GM19468 (cell line): Measurements from ENCODE around the gene KDM6B.

Source experiments
- ATAC-seq: cut with Tn5 transposase; IDR thresholded peaks from one replicate; pipeline ENCODE4 v1.9.1; 2021; ENCODE audit warnings: mild to moderate bottlenecking, moderate library complexity, moderate number of reproducible peaks; ENCODE audit not compliant: unreplicated experiment; ENCODE audit errors: extremely low read depth

Gene KDM6B

DNA sequence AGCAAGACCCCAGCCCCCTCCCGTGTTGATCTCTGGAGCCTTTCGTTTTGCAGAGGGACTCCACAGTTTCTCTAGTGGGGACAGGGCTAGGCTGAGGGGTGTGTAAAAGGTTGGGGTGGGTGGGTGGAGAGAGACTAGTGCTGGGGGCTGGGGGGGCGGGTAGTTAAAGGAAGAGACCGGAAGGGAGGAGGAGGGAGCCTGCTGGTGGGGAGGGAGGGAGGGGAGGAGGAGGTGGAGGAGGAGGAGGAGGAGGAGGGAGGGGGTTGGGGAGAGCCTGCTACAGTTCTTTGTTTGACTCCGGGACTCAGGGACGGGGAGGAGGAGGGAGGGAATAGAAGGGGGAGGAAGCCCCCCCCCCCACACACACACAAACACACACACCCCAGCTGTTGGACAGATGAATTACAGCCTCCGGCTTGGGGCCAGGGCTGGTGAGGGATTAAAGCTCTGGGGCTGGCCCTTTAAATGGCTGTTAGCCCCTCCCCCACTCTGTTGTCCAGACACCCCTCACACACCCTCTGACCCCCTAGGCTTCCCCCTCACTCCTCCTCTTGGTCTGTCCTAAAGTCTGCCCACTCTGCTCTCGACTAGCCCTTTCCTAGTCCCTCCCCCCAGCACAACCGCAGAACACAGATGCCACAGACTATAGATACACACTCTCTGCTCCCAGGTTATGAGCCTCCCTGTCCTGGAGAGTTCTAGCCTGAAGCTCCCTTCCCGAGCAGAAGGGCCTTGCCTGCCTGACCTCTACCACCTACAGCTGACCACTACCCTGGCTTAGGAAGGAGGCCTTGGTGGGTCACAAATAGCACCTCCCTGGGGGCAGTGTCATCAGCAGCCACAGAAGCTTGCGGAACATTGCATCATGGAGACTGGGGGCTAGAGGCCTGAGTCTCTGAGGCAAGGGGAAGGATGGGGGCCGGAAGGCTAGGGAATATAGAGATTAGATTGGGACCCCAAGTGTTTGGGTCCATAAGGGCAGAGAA lies 4.4 kb downstream of the KDM6B start:
- ATAC-seq = no peak

DNA sequence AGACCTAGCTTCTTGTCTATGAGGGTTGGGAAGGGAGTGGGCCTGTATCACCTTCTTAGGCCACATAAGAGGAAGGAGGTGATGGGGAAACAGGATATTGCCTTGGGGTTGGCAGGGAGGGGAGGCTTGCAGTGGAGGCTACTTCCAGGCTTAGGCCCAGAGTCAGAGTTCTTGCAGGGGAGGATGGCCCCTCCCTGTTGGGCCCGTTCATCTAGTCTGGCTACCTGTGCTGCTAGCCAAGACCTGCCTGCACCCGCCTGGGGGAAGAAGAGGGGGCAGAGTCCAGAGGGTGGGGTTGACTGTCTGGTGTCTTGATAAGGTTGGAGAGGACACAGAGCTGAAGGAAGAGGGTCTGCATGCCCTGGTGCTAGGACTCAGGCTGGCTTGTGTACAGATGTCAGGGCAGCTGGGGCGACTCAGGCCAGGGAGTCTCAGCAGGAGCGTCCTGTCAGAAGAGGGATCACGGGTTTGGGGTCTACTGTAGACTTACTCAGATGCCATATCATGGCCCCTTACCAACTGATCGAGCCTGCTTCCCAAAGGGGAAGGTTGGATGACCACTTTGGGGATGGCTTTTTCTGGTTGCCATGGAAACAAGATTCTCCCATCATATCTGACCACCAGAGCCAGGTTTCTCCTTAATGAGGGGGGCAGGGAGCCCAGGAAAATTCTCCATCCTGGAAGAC lies 5.3 kb downstream of the KDM6B start:
- no peak for ATAC-seq

DNA sequence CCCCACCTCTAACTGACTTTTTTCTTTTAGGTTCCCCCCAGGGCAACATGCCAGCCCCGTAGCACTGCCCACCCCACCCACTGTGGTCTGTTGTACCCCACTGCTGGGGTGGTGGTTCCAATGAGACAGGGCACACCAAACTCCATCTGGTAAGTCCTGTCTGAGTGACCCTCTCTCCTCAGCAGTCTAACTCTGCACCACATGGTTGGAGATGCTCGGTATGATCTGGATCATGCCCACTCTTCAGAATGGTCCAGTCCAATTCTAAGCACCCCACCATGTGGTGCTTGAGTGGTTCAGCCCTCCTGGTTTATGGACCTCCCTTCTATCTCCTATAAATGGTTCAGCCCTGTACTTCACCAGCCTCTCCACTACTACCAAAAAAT lies 5.9 kb downstream of the KDM6B start:
- ATAC-seq = no peak

DNA sequence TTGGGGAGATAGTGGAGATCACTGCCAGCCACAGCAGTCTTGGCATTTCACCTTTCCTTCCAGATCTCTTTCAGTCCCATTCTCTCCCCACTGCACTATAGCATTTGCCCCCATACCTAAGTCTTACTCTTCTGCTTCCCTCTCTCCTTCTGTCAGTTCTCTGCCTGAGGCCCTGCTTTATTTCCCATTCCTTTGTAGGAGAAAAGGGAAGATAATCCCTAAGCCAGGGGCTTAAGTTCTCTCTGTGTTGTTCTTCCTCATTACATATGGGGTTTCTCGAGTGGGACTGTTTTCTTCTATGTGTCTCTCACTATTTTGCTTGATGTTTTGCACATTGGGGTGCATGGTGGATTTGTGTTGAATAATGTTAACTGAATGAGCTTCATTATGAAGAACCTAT lies 6.4 kb downstream of the KDM6B start:
- no peak for ATAC-seq

DNA sequence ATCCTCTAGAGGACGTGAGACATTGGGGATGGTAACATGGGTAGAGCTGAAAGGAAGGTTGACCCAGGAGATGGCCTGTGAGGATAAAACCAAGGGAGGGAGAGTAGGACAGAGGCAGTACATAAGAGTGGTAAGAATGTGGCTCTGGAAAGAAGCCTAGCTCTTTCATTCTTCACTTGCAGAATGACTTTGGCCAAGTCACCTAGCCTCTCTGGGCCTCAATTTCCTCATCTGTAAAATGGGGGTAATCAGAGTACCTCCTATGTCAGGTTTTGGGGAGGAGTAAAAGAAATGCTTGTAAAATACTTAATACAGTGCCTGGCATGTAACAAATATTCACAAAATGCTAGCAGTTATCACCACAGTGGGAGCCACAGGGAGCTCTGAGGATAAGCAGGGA lies 6.9 kb downstream of the KDM6B start:
- no peak for ATAC-seq

DNA sequence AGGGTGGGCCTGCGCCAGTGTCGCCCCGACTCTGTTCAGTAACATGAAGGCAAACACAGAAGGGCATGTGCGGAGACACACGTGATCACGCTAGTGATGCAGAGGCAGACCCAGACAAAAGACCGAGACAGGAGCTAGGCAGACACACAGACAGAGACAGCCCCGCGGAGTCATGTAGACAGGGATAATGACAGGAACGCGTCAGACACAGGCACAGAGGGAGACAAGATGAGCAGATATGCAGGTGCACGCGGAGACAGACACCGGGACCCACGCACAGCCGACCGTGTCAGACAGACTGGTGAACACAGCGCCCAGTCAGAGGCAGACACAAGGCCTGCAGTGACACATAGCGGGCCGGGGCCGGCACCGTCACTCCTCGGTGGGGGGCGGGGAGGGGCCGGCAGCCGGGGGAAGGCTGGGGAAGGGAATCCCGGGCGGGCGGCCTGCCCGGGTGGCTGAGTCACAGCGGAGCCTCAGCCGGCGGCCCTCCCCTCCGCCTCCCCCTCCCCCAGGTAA lies 7.4 kb downstream of the KDM6B start:
- no peak for ATAC-seq

DNA sequence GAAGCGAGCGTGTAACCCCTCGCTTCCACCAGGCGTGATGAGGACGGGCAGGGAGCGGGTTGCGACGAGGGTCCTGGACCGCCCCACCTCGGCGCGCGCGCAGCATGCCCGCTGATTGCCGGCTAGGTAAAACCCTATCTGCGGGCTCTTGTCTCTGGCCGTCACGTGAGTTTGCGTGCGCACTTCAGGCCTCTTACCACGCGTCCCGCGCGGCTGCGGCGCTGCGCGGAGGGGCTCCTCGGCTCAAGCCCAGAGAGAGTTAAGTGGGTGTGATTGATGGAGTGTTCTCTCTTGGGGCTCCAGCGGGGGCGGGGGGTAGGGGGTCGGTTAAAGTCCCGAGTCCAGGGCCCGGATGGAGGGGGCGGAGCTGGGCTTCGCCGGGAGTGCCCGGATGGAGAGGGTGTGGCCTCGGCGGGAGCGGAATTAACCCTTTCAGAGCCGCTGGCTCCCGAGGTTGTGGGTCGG lies 7.9 kb downstream of the KDM6B start:
- peak; percentile 25 for ATAC-seq

DNA sequence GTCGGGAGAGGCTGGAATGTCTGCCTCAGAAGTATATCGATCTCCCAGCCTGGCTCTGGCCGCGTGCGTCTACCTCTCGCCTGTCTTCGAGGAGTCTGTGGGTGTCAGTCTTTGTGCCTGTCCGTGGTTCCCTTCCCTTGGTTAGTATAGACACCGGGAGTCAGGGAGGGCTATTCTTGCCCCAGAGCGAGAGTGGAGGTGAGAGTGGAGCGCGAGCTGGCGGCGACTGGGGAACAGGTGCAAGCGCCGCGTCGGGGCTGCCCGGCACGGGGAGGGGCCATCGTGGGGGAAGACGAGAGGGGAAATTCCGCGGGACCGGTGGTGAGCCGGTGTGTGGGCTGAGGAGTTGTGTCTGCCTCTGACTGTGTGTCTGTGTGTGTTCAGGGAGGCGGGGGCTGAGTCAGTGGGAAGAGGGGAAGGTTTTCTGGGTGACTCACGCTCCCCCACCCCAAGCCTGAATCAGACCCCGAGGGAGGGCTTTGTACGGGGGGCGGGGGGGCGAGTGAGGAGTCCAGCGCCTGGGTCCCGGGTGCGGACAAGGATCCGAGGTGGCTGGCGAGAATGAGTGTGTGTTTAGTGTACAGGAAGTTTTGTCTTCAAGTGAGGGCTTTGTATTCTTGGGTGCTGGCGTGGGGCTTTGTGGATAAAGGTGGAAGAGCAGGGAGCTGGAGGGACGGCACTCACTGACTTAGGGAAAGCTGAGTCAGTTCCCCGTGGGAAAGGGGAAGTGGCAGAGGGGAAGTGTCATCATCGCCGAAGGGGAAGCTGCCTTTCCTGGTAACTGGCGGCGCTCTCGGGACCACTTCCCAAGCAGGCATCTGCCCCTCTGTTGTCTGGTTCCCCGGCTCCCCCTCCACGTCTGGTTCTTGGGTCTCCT lies 8.6 kb downstream of the KDM6B start:
- peak; percentile 1 for ATAC-seq

DNA sequence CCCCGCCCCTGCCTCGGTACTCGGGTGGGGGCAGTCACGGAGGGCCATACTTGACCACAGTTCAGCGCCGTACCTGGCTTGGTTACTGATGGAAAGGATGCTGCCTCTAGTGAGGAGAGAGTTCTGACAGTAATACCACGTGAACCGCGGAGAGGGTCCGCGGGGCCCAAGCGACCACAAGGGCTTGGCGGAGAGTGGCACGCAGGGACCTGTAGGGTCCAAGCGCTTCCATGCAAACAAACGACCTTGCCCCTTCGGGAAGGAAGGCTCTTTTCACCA lies 9.2 kb downstream of the KDM6B start:
- ATAC-seq = no peak

DNA sequence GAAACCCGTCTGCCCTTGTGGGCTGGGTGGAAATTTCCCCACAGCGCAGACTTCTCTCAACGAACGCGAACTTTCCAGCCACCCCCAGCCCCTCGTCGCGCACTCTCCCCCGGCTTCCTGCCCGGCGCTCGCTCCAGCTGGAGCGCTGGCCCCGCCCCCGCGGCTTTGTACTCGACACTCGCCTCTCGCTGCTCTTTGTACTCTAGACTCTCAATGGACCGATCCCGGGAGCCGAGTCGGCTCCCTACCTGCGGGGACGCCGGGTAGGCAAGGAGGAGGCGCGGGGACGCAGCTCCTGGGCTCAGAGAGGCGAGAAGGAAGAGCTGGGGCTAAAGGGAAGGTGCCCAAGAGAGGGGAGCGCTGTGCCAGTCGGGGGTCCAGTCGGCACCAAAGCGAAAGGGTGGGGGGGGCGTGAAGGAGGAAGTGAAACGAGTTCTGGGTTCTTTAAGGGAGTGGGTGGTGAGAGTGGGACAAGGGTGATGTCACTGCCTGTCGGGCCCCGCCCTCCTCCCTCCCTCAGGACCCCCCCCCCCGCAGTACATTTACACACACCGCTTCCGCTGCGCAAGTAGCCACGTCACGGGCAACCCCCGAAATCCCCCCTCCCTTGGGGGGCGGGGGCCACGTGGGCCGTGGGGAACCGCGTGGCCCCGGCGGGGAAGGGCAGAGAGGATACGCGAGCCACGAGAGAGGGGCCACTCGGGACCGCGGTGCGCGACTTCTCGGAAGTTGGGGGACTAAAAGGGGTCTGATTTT lies 9.7 kb downstream of the KDM6B start:
- ATAC-seq = no peak

DNA sequence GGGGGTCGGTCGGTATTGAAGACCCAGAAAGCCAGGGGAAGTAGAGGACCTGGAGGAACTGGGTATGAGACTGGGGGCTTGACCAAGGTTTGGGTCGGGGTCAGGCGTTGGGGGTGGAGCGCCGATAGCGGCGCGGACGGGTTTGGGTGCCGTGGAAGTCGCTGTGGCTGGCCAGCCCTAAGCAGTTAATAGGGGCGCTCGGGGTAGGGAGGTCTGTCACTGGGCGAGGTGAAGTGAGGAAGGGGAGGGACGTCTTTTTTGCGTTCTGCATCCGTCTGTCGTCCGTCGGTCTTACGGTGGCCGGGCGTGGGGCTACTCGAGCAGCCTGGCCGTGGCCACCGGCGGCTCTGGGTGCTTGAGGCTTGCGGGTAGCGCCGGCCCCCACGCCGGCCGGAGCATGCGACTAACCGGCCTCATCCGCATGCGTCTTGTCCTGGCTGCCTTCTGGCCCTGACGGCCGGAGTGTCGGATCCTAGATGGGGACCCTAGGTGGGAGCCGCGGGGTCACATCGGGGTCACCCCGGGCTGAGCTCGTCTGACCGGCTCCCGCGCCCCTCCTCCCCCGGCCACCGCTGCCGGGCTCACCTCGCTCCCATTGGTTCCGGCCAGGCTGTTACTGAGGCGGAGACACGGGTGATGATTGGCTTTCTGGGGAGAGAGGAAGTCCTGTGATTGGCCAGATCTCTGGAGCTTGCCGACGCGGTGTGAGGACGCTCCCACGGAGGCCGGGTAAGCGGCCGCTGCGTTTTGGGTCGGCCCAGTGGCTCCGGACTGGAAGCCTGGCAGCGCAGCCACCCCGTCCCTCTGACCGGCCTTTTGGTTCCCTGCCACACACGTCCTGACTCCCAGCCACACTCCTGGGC lies 10.5 kb downstream of the KDM6B start:
- ATAC-seq = peak; percentile 42

DNA sequence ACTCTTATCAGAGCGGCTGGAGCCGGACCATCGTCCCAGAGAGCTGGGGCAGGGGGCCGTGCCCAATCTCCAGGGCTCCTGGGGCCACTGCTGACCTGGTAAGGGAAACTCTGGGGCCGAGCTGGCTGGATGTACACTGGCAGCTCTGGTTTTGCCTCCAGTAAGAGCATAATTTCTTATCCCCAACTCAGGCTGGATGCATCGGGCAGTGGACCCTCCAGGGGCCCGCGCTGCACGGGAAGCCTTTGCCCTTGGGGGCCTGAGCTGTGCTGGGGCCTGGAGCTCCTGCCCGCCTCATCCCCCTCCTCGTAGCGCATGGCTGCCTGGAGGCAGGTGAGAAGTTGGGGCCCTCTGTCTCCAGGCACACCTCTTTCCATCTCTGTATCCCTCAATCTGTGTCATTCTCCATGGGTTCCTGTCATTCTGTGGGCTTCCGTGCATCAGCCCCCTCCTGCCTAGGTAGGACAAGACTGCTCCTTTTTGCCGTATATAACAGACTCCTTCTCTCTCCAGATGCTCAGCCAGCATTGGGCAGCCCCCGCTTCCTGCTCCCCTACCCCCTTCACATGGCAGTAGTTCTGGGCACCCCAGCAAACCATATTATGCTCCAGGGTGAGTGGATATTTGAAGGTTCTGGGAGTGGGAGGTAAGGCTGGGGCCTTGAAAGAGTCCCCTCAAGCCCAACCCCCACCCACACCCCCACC lies 11.5 kb downstream of the KDM6B start:
- ATAC-seq = no peak

DNA sequence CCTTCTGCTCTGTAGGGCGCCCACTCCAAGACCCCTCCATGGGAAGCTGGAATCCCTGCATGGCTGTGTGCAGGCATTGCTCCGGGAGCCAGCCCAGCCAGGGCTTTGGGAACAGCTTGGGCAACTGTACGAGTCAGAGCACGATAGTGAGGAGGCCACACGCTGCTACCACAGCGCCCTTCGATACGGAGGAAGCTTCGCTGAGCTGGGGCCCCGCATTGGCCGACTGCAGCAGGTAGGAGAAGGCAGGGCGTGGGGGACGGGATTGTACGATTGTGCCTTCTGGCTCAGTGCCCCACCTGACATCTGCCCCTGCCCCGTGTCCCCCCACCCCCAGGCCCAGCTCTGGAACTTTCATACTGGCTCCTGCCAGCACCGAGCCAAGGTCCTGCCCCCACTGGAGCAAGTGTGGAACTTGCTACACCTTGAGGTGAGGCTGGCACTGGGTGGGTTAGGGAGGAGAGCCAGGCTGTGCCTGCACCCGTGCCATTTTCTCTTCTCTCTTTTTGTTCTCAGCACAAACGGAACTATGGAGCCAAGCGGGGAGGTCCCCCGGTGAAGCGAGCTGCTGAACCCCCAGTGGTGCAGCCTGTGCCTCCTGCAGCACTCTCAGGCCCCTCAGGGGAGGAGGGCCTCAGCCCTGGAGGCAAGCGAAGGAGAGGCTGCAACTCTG lies 12.2 kb downstream of the KDM6B start:
- ATAC-seq = no peak

DNA sequence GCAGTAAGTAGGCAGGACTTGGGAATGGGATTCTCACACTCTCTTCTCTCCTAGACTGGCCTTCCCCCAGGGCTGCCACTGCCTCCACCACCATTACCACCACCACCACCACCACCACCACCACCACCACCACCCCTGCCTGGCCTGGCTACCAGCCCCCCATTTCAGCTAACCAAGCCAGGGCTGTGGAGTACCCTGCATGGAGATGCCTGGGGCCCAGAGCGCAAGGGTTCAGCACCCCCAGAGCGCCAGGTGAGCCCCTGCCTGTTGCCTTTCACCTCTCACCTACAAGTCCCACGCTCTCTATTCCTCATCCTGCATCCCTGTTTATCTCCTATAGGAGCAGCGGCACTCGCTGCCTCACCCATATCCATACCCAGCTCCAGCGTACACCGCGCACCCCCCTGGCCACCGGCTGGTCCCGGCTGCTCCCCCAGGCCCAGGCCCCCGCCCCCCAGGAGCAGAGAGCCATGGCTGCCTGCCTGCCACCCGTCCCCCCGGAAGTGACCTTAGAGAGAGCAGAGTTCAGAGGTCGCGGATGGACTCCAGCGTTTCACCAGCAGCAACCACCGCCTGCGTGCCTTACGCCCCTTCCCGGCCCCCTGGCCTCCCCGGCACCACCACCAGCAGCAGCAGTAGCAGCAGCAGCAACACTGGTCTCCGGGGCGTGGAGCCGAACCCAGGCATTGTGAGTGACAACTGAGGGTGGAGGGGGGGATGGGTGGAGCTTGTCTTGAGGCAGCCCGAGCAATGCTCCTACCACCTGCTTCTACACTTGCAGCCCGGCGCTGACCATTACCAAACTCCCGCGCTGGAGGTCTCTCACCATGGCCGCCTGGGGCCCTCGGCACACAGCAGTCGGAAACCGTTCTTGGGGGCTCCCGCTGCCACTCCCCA lies 13.0 kb downstream of the KDM6B start:
- ATAC-seq = no peak

DNA sequence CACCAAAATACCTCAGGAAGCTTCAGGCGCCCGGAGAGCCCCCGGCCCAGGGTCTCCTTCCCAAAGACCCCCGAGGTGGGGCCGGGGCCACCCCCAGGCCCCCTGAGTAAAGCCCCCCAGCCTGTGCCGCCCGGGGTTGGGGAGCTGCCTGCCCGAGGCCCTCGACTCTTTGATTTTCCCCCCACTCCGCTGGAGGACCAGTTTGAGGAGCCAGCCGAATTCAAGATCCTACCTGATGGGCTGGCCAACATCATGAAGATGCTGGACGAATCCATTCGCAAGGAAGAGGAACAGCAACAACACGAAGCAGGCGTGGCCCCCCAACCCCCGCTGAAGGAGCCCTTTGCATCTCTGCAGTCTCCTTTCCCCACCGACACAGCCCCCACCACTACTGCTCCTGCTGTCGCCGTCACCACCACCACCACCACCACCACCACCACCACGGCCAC lies 14.1 kb downstream of the KDM6B start:
- no peak for ATAC-seq

DNA sequence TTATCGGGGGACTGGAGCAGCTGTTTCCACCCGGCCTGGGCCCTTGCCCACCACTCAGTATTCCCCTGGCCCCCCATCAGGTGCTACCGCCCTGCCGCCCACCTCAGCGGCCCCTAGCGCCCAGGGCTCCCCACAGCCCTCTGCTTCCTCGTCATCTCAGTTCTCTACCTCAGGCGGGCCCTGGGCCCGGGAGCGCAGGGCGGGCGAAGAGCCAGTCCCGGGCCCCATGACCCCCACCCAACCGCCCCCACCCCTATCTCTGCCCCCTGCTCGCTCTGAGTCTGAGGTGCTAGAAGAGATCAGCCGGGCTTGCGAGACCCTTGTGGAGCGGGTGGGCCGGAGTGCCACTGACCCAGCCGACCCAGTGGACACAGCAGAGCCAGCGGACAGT lies 14.7 kb downstream of the KDM6B start:
- ATAC-seq = no peak
